K562 (cell line): Measurements from ENCODE around the gene LRP4. TPM values are rescaled to one million over a fixed set of nuclear protein-coding genes. Genes with fewer than 3 reads are reported as not detected.

Experiments
- ARID3A ChIP-seq: IDR thresholded peaks from 2 replicates; pipeline ENCODE4 v1.6.1; 2012; ENCODE audit warnings: low read depth, low read length, improper control_type of control experiment, borderline replicate concordance
- ELF4 ChIP-seq: fragments of 450-650 bp; formaldehyde crosslinking; IDR thresholded peaks from 2 replicates; pipeline ENCODE4 v1.4.0; 2022; ENCODE audit warnings: missing genetic modification characterization
- FOSL1 ChIP-seq: fragments of 200-800 bp; sonication (Bioruptor generic); conservative IDR thresholded peaks from 2 replicates; pipeline ENCODE4 v1.6.1; 2016; ENCODE audit warnings: missing genetic modification characterization, missing compliant biosample characterization
- GATA2 ChIP-seq: sonication (generic); formaldehyde crosslinking; IDR thresholded peaks from 2 replicates; pipeline ENCODE4 v1.4.0; 2020; ENCODE audit warnings: mild to moderate bottlenecking, missing genetic modification reagents
- HMGXB4 ChIP-seq: sonication (generic); formaldehyde crosslinking; IDR thresholded peaks from 2 replicates; pipeline ENCODE4 v1.8.1; 2023; ENCODE audit warnings: mild to moderate bottlenecking, missing genetic modification reagents
- ID3 ChIP-seq, 2 experiments: fragments of 250-450 bp in 1 of 2; fragments of 450-650 bp in 1 of 2; sonication (Bioruptor Pico) in 1 of 2; IDR thresholded peaks; 2 replicates each; pipeline versions ENCODE4 v1.6.1 to v1.8.0; 2016 to 2021; ENCODE audit warnings: mild to moderate bottlenecking in 2 of 2, moderate library complexity in 2 of 2, missing compliant biosample characterization in 1 of 2, missing genetic modification characterization in 1 of 2
- KDM1A ChIP-seq, 2 experiments: fragments of 450-650 bp; IDR thresholded peaks; 2 replicates each; pipeline ENCODE4 v1.6.1; 2016; ENCODE audit warnings: mild to moderate bottlenecking in 2 of 2
- KDM5B ChIP-seq: fragments of 200-600 bp; sonication (generic); IDR thresholded peaks from 2 replicates; pipeline ENCODE4 v1.6.1; 2012; ENCODE audit warnings: low read depth, mild to moderate bottlenecking, moderate library complexity, low read length, control low read depth, inconsistent platforms; ENCODE audit not compliant: insufficient replicate concordance
- MCM2 ChIP-seq: fragments of 450-650 bp; IDR thresholded peaks from 2 replicates; pipeline ENCODE4 v1.6.1; 2017; ENCODE audit warnings: low read depth, mild to moderate bottlenecking
- MEF2A ChIP-seq: IDR thresholded peaks from 2 replicates; pipeline ENCODE4 v1.6.1; 2011; ENCODE audit warnings: low read depth, mild to moderate bottlenecking, low read length, moderate library complexity; ENCODE audit not compliant: control insufficient read depth
- PML ChIP-seq: IDR thresholded peaks from 2 replicates; pipeline ENCODE4 v1.6.1; 2012; ENCODE audit warnings: low read length, inconsistent platforms
- RBM22 ChIP-seq: fragments of 200-400 bp; formaldehyde crosslinking; IDR thresholded peaks from 2 replicates; pipeline ENCODE4 v1.6.1; 2018; ENCODE audit warnings: low read length, low read depth; ENCODE audit not compliant: poor library complexity, severe bottlenecking
- RCOR1 ChIP-seq, 2 experiments: IDR thresholded peaks; 2 replicates each; pipeline ENCODE4 v1.6.1; 2012; ENCODE audit warnings: low read depth in 2 of 2, low read length in 2 of 2, borderline replicate concordance in 1 of 2, improper control_type of control experiment in 1 of 2
- SREBF1 ChIP-seq: fragments of 150-350 bp; IDR thresholded peaks from 2 replicates; pipeline ENCODE4 v1.6.1; 2014; ENCODE audit warnings: antibody characterized with exemption, low read depth, low read length, borderline replicate concordance
- SUPT5H ChIP-seq: fragments of 450-650 bp; IDR thresholded peaks from 2 replicates; pipeline ENCODE4 v1.6.1; 2016
- TSC22D4 ChIP-seq: fragments of 450-650 bp; IDR thresholded peaks from 2 replicates; pipeline ENCODE4 v1.6.1; 2016; ENCODE audit warnings: missing genetic modification characterization, missing biosample characterization, control low read depth
- ZNF140 ChIP-seq: fragments of 250-450 bp; sonication (Bioruptor Pico); IDR thresholded peaks from 2 replicates; pipeline ENCODE4 v1.8.0; 2021; ENCODE audit warnings: moderate library complexity, mild to moderate bottlenecking, inconsistent platforms
- ZNF583 ChIP-seq: fragments of 250-450 bp; sonication (Bioruptor Pico); IDR thresholded peaks from 2 replicates; pipeline ENCODE4 v1.4.0; 2020
- ZNF586 ChIP-seq: fragments of 450-650 bp; formaldehyde crosslinking; conservative IDR thresholded peaks from 2 replicates; pipeline ENCODE4 v1.4.0; 2020; ENCODE audit warnings: mild to moderate bottlenecking, moderate library complexity
- polyA plus RNA-seq, 8 experiments: library from polyadenylated mRNA; depleted of rRNA in 4 of 8; stranded (reverse) in 5 of 8; unstranded in 3 of 8; fragments of >200 nt; fragmentation: Nextera tagmentation in 2 of 8; fragmentation: Illumina TruSeq in 1 of 8; extraction: Ambion mirVana in 2 of 8; extraction: Trizol in 1 of 8; gene quantifications; 2 replicates each; pipeline versions ENCODE4 v1.2.1 to v1.2.3, GENCODE V29; 2011 to 2014; ENCODE audit warnings: inconsistent platforms in 1 of 8, missing spikeins in 1 of 8
- total RNA-seq, 7 experiments: library from RNA; depleted of rRNA in 6 of 7; stranded (reverse); fragments of >200 nt in 6 of 7; fragmentation: Illumina TruSeq in 2 of 7; extraction: Trizol in 2 of 7; gene quantifications; 2 replicates each; pipeline versions ENCODE4 v1.2.1 to v1.2.3, GENCODE V29; 2011 to 2021; ENCODE audit warnings: low replicate concordance in 1 of 7
- TF ChIP-seq, protein P1 (sequence below): fragments of 450-650 bp; IDR thresholded peaks from 2 replicates; pipeline ENCODE4 v1.6.1; 2016; ENCODE audit warnings: mild to moderate bottlenecking
- TF ChIP-seq, protein P2 (sequence below): sonication (generic); formaldehyde crosslinking; IDR thresholded peaks from 2 replicates; pipeline ENCODE4 v1.8.0; 2022; ENCODE audit warnings: mild to moderate bottlenecking, missing genetic modification reagents

LRP4 gene
- total and polyA plus RNA-seq, 9 of the 15 experiments (the other 6 are each of a cell fraction or from before 2014, with no cell fraction given) = 0.04 to 0.54 (median 0.10) TPM

DNA sequence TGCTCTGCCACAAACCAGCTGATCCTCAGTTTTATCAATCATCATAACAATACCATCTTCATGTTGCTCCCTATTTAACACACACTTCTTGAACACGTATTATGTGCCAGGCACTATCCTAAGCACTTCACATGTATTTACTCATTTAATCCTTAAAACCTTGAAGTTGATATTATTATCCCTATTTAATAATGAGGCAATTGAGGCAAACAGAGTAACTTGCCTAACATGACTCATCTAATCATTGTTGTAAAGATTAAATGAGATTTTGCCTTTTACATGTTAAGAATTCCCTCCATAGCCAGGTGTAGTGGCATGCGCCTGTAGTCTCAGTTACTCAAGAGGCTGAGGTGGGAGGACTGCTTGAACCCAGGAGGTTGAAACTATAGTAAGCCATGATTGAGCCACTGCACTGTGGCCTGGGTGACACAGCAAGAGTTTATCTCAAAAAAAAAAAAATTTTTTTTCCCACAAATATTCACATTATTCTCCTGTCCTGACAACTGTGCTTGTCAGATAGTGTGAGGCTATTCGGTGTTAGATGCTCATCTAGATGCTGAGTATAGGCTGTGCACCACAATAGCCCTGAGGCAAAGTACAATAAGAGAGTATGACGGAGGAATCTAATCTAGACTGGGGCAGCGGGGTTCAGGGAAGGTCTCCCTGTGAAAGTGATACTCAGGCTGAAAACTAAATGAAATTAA lies 85.7 kb downstream of the LRP4 start (continued):
- TF ChIP-seq, protein P1, sequence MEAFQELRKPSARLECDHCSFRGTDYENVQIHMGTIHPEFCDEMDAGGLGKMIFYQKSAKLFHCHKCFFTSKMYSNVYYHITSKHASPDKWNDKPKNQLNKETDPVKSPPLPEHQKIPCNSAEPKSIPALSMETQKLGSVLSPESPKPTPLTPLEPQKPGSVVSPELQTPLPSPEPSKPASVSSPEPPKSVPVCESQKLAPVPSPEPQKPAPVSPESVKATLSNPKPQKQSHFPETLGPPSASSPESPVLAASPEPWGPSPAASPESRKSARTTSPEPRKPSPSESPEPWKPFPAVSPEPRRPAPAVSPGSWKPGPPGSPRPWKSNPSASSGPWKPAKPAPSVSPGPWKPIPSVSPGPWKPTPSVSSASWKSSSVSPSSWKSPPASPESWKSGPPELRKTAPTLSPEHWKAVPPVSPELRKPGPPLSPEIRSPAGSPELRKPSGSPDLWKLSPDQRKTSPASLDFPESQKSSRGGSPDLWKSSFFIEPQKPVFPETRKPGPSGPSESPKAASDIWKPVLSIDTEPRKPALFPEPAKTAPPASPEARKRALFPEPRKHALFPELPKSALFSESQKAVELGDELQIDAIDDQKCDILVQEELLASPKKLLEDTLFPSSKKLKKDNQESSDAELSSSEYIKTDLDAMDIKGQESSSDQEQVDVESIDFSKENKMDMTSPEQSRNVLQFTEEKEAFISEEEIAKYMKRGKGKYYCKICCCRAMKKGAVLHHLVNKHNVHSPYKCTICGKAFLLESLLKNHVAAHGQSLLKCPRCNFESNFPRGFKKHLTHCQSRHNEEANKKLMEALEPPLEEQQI = no peak
- TF ChIP-seq ZNF583 (CRISPR knock-in tag) (no peak), ZNF140 (no peak), ARID3A (0 out of 2 replicates have a peak, but pooled peaks have one; percentile 43), KDM1A (IDR thresholded peaks at IDR 0.05) (peak in 1 of 2 experiments; percentile 40; a peak in 2 of 4 replicates), HMGXB4 (no peak), RBM22 (no peak), SREBF1 (no peak), PML (peak; percentile 43; the same call in 1 of the 2 replicates), MEF2A (no peak), MCM2 (no peak), FOSL1 (peak; percentile 55), ZNF586 (no peak), ELF4 (no peak), GATA2 (peak; percentile 77), ID3 (CRISPR knock-in tag; IDR thresholded peaks at IDR 0.05) (no peak), ID3 (tag; IDR thresholded peaks at IDR 0.05) (no peak), TSC22D4 (tag) (no peak), SUPT5H (no peak), KDM5B (no peak), RCOR1 (IDR thresholded peaks at IDR 0.05; ENCODE audit: borderline replicate concordance in 1 of 2, low read depth in 2 of 2, low read length in 2 of 2) (peak in 1 of 2 experiments; percentile 77; a peak in 2 of 4 replicates)
- TF ChIP-seq, protein P2, sequence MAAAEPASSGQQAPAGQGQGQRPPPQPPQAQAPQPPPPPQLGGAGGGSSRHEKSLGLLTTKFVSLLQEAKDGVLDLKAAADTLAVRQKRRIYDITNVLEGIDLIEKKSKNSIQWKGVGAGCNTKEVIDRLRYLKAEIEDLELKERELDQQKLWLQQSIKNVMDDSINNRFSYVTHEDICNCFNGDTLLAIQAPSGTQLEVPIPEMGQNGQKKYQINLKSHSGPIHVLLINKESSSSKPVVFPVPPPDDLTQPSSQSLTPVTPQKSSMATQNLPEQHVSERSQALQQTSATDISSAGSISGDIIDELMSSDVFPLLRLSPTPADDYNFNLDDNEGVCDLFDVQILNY (CRISPR knock-in tag) = no peak
